ENCODE measurements around the gene TAPBP. TPM values are rescaled to one million over a fixed set of nuclear protein-coding genes. Genes with fewer than 3 reads are reported as not detected.

Gene TAPBP
- total RNA-seq, 2 experiments from 2014 or later, result 250 to 257 TPM

- Mint-ChIP-seq H3K27ac (no peak overlapping the region), H3K27me3 (peaks cover 2% of the 10 kb centered on the region), H3K36me3 (no peaks in the 10 kb centered on the region), H3K4me3 (no peak overlapping the region), H3K9me3 (no peaks in the 10 kb centered on the region), H3K4me1 (peaks cover 7% of the 10 kb centered on the region)
- POLR2A ChIA-PET, result interaction anchor here (0.6 kb wide), 1 partner anchor 11 kb away, joined by 4 read pairs; no protein-coding TSS in a partner anchor
- ATAC-seq (ENCODE audit: low read depth), result no peak
- DNase-seq, result no peak
Measured at GRCh38 chr6:33336495-33336894, 22.6 kb upstream of the TAPBP start.

- POLR2A ChIA-PET, result interaction anchor here (0.6 kb wide), 1 partner anchor 10 kb away, joined by 4 read pairs; no protein-coding TSS in a partner anchor
- Mint-ChIP-seq H3K27me3 (peaks cover 2% of the 10 kb centered on the region), H3K4me3 (no peak overlapping the region), H3K27ac (no peak overlapping the region), H3K36me3 (no peaks in the 10 kb centered on the region), H3K4me1 (peaks cover 7% of the 10 kb centered on the region), H3K9me3 (no peaks in the 10 kb centered on the region)
- no peak for ATAC-seq (ENCODE audit: low read depth)
- no peak for DNase-seq
Measured at GRCh38 chr6:33335916-33336315, 22.0 kb upstream of the TAPBP start.

- Mint-ChIP-seq H3K9me3 (no peaks in the 10 kb centered on the region), H3K27me3 (no peaks in the 10 kb centered on the region), H3K36me3 (no peaks in the 10 kb centered on the region), H3K4me1 (peaks cover 7% of the 10 kb centered on the region), H3K27ac (no peak overlapping the region), H3K4me3 (no peak overlapping the region)
- DNase-seq, result no peak
- no peak for ATAC-seq (ENCODE audit: low read depth)
- POLR2A ChIA-PET, result no interaction called here
Measured at GRCh38 chr6:33333666-33334065, 19.8 kb upstream of the TAPBP start.

DNA sequence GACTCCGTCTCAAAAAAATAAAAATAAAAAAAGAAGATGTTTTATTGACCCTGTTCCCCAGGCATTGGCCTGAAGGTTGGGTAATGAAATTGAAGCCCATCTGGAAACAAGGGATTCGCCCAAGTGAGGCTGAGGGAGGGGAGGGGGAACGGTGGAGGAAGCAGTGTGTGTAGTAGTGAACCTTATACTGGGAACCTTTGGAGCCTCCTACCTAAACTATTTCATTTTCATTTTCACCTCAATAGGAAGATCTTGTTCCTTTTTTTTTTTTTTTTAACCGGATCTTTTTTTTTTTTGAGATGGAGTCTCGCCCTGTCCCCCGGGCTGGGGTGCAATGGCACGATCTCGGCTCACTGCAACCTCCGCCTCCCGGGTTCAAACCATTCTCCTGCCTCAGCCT lies 16.9 kb upstream of the TAPBP start:
- no peak for ATAC-seq (ENCODE audit: low read depth)
- DNase-seq, result no peak
- no peaks in the 10 kb centered on the region for H3K9me3 Mint-ChIP-seq
- peaks cover 8% of the 10 kb centered on the region for H3K4me1 Mint-ChIP-seq
- H3K27me3 Mint-ChIP-seq, result no peaks in the 10 kb centered on the region
- H3K36me3 Mint-ChIP-seq, result no peaks in the 10 kb centered on the region
- POLR2A ChIA-PET, result no interaction called here
- no peak overlapping the region for H3K4me3 Mint-ChIP-seq
- H3K27ac Mint-ChIP-seq, result no peak overlapping the region

GRCh38 chr6:33329058-33329457 lies 15.2 kb upstream of the TAPBP start:
- POLR2A ChIA-PET, result interaction anchor here (2.1 kb wide), 1 partner anchor 15 kb away, joined by 5 read pairs; no protein-coding TSS in a partner anchor
- ATAC-seq (ENCODE audit: low read depth) (no peak), DNase-seq (no peak)
- no peaks in the 10 kb centered on the region for H3K27me3 Mint-ChIP-seq
- peaks cover 8% of the 10 kb centered on the region for H3K4me1 Mint-ChIP-seq
- no peaks in the 10 kb centered on the region for H3K36me3 Mint-ChIP-seq
- H3K27ac Mint-ChIP-seq, result no peak overlapping the region
- no peak overlapping the region for H3K4me3 Mint-ChIP-seq
- H3K9me3 Mint-ChIP-seq, result no peaks in the 10 kb centered on the region

- POLR2A ChIA-PET, result interaction anchor here (0.7 to 1.8 kb wide), 2 partner anchors 35 to 75 kb away, joined by 3 to 4 read pairs; partner anchors contain the start of genes PFDN6 and WDR46
- Mint-ChIP-seq H3K36me3 (peaks cover 30% of the 10 kb centered on the region), H3K27ac (peak overlapping the region; percentile 100), H3K4me3 (peak overlapping the region; percentile 100), H3K9me3 (no peaks in the 10 kb centered on the region), H3K4me1 (peaks cover 30% of the 10 kb centered on the region), H3K27me3 (no peaks in the 10 kb centered on the region)
- no peak for DNase-seq
- ATAC-seq (ENCODE audit: low read depth), result no peak
Measured at GRCh38 chr6:33324125-33324524, 10.2 kb upstream of the TAPBP start.

DNA sequence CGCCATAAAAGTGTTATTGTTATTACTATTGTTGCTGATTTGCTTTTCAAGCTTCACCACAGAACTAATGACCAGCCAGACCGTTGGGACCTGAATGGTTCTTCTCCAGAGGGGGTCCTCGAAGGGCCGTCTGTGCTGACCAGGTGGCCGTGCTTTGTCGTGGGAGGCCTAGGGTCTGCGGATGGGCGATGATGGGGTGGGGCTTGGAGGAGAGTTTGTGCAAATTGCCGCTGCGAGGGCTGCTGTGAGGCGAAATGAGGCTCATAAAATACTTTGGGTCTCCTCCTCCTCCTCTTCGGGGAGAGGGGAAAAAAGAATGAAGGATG lies 9.7 kb upstream of the TAPBP start:
- peak overlapping the region; percentile 100 for H3K27ac Mint-ChIP-seq
- H3K9me3 Mint-ChIP-seq, result no peaks in the 10 kb centered on the region
- ATAC-seq (ENCODE audit: low read depth), result no peak
- POLR2A ChIA-PET, result interaction anchor here (0.5 to 1.8 kb wide), 3 partner anchors 34 to 228 kb away, joined by 3 to 4 read pairs (median 3); partner anchors contain the start of genes PFDN6 and WDR46
- peaks cover 35% of the 10 kb centered on the region for H3K4me1 Mint-ChIP-seq
- H3K4me3 Mint-ChIP-seq, result peak overlapping the region; percentile 100
- H3K36me3 Mint-ChIP-seq, result peaks cover 34% of the 10 kb centered on the region
- no peaks in the 10 kb centered on the region for H3K27me3 Mint-ChIP-seq
- peak; percentile 53 for DNase-seq

- no peak for ATAC-seq (ENCODE audit: low read depth)
- Mint-ChIP-seq H3K9me3 (no peaks in the 10 kb centered on the region), H3K27ac (peak overlapping the region; percentile 100), H3K36me3 (peaks cover 44% of the 10 kb centered on the region), H3K27me3 (no peaks in the 10 kb centered on the region), H3K4me3 (peak overlapping the region; percentile 100), H3K4me1 (peaks cover 50% of the 10 kb centered on the region)
- DNase-seq, result no peak
- POLR2A ChIA-PET, result no interaction called here
Measured at GRCh38 chr6:33321227-33321626, 7.3 kb upstream of the TAPBP start.

DNA sequence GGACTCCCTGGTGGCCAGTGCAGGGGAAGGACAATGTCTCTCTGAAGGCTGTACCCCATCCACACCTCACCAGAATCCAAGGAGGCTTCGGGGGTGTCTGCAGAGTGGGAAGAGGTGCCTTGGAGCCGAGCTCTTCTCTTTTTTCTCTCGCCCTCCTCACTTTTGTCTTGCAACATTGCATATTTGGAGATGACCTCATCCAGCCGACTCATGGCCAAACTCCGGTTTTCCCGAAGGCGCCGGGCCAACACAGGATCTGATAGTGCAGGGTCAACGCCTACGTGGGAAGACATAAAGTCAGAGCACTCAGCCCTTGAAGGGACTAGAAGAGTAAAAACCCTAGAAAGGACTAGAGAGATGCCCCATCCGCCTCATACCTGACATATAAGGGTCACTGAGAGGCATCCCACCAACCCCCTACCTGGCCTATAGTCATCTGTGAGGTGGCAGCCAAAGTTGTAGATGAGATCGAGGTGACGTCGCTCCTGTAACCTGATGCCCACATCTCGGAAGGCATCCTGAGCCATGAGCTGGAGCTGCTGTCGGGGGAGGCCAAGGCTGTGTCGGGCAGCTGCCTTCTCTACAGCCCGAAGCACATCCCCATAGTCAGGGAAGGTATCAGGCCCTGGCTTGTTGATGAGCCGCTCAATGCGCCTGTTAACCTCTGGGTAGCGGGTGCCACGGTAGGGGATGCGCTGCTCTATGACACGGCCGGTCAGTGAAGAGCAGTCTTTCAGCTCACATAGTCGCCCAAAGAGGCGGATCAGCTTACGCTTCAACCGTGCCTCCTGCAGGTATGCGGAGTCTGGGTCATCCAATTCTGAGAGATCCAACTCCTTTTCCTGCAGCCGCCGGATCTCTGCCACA lies 6.7 kb upstream of the TAPBP start:
- Mint-ChIP-seq H3K4me1 (peaks cover 51% of the 10 kb centered on the region), H3K27ac (peak overlapping the region; percentile 100), H3K36me3 (peaks cover 45% of the 10 kb centered on the region), H3K4me3 (peak overlapping the region; percentile 100), H3K9me3 (no peaks in the 10 kb centered on the region), H3K27me3 (no peaks in the 10 kb centered on the region)
- no peak for DNase-seq
- ATAC-seq (ENCODE audit: low read depth), result no peak
- POLR2A ChIA-PET, result no interaction called here

DNA sequence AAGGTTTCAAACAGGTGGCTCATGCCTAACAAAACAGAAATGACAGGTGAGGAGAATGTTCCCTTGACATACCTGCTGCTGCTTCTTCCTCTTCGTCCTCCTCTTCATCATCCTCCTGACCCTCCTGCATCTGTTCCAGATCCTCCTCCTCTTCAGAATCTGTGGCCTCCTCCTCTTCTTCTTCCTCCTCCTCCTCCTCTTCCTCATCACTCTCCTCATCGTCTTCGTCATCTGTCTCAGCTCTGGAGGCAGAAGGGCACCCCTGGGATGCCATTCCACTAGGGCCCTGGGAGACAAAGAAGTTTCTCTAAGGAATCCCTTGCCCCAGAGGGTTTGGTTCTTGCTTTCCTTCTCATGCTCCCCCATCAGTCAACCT lies 6.0 kb upstream of the TAPBP start:
- Mint-ChIP-seq H3K36me3 (peaks cover 45% of the 10 kb centered on the region), H3K4me3 (peak overlapping the region; percentile 100), H3K27ac (peak overlapping the region; percentile 67), H3K4me1 (peaks cover 51% of the 10 kb centered on the region), H3K27me3 (no peaks in the 10 kb centered on the region), H3K9me3 (no peaks in the 10 kb centered on the region)
- no peak for ATAC-seq (ENCODE audit: low read depth)
- no peak for DNase-seq
- POLR2A ChIA-PET, result interaction anchor here (4.0 kb wide), 1 partner anchor 25 kb away, joined by 67 read pairs; no protein-coding TSS in a partner anchor

DNA sequence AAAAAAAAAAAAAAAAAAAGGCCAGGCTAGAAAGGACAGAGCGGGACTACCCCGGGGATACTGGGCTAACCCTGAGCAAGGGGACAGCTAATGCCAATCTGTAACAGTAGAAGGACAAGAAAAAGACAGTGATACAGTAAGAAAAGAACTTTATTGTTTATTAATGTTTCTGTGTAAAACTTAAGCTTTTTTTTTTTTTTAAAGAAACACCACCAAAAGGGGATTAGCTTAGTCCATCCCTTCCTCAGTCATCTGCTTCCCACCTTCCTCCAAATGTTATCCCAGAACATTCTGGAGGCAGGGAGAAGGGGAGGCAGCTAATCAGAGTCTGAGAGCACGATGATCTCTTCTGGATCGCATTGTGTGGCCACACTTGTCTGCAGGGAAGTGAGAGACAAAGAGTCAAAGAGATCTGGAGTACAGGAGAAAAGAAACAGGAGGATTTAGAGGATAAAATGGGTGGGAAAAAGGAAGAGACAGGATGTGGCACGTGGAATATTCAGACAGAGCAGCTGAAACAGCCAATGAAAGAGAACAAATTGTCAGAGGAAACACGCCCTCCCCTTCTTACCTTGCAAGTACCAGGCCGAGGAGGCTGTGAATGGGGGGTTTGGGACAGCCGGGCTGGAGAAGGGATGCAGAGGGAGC lies 4.7 kb upstream of the TAPBP start:
- DNase-seq (no peak), ATAC-seq (ENCODE audit: low read depth) (no peak)
- peak overlapping the region; percentile 100 for H3K4me3 Mint-ChIP-seq
- no peaks in the 10 kb centered on the region for H3K9me3 Mint-ChIP-seq
- H3K27ac Mint-ChIP-seq, result peak overlapping the region; percentile 98
- H3K36me3 Mint-ChIP-seq, result peaks cover 49% of the 10 kb centered on the region
- POLR2A ChIA-PET, result interaction anchor here (0.7 to 4.0 kb wide), 15 partner anchors 8 to 350 kb away, joined by 3 to 67 read pairs (median 5); partner anchors contain the start of genes B3GALT4, CUTA, RGL2 and SYNGAP1
- no peaks in the 10 kb centered on the region for H3K27me3 Mint-ChIP-seq
- peaks cover 54% of the 10 kb centered on the region for H3K4me1 Mint-ChIP-seq

- POLR2A ChIA-PET, result interaction anchor here (0.7 to 4.0 kb wide), 21 partner anchors 9 to 473 kb away, joined by 3 to 67 read pairs (median 5); partner anchors contain the start of genes B3GALT4, CUTA, PFDN6 and RGL2
- Mint-ChIP-seq H3K9me3 (no peaks in the 10 kb centered on the region), H3K36me3 (peaks cover 53% of the 10 kb centered on the region)
Measured at GRCh38 chr6:33317669-33318425, 4.0 kb upstream of the TAPBP start, which contains the start of gene ZBTB22. ZBTB22 (minus strand) TSS chr6:33317744; CDS start chr6:33316916, 828 bp downstream.

DNA sequence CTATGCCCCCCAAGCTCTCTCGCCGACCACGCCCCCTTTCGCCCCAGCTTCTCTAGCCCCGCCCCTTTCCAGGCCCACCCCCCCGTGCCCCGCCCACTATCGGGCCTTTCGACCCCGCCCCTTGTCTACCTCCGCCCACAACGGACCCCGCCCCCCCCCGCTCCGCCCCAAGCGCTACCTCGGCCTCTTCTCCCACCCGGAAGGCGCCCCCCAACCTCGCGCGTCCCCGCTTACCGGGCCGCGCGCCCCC lies 3.5 kb upstream of the TAPBP start:
- DNase-seq, result no peak
- Mint-ChIP-seq H3K4me3 (peak overlapping the region; percentile 100), H3K27me3 (no peaks in the 10 kb centered on the region), H3K9me3 (no peaks in the 10 kb centered on the region), H3K4me1 (peaks cover 57% of the 10 kb centered on the region), H3K27ac (peak overlapping the region; percentile 71), H3K36me3 (peaks cover 54% of the 10 kb centered on the region)
- no peak for ATAC-seq (ENCODE audit: low read depth)
- POLR2A ChIA-PET, result interaction anchor here (0.7 to 4.0 kb wide), 18 partner anchors 9 to 472 kb away, joined by 3 to 67 read pairs (median 6); partner anchors contain the start of genes B3GALT4, CUTA, PFDN6 and RGL2

More at GRCh38 chr6:33317669-33318425, 4.0 kb upstream of the TAPBP start, which contains the start of gene ZBTB22:
- peaks cover 54% of the 10 kb centered on the region for H3K4me1 Mint-ChIP-seq
- no peaks in the 10 kb centered on the region for H3K27me3 Mint-ChIP-seq
- H3K27ac Mint-ChIP-seq, result peak within 1 kb of the TSS; percentile 98
- H3K4me3 Mint-ChIP-seq, result peak within 1 kb of the TSS; percentile 100
- peak; percentile 69 for ATAC-seq (ENCODE audit: low read depth)
- peak; percentile 94 for DNase-seq

Measured in activated naive CD8-positive, alpha-beta T cell treated with anti-CD3 and anti-CD28 coated beads, Interleukin-2, amount 10 ng/mL, durations not matched to agents 7 days and 5 days (primary cell).